Esophagus (tissue), 2 donors: ENCODE results near the gene DUS3L. TPM values are rescaled to one million over a fixed set of nuclear protein-coding genes. Genes with fewer than 3 reads are reported as not detected.

ENCODE experiments used
- H3K27ac ChIP-seq, 2 donors: one replicate each; pipeline ENCODE4 v1.5.1; 2013; ENCODE audit warnings: low read depth in 2 of 2, mild to moderate bottlenecking in 2 of 2, inconsistent platforms in 1 of 2, low read length in 1 of 2, moderate library complexity in 1 of 2
- H3K27me3 ChIP-seq, 2 donors: one replicate each; pipeline ENCODE4 v1.6.1; 2013; ENCODE audit warnings: low read length in 2 of 2, control low read depth in 1 of 2, mild to moderate bottlenecking in 1 of 2; ENCODE audit not compliant: insufficient read depth in 2 of 2, control insufficient read depth in 1 of 2
- H3K36me3 ChIP-seq, 2 donors: one replicate each; pipeline ENCODE4 v1.6.1; 2013; ENCODE audit warnings: low read length in 1 of 2; ENCODE audit not compliant: control insufficient read depth in 2 of 2, insufficient read depth in 2 of 2
- H3K4me1 ChIP-seq, 2 donors: one replicate each; pipeline ENCODE4 v1.6.1; 2013; ENCODE audit warnings: low read length in 1 of 2; ENCODE audit not compliant: control insufficient read depth in 2 of 2, insufficient read depth in 2 of 2
- H3K4me3 ChIP-seq, 2 donors: one replicate each; pipeline ENCODE4 v1.5.1; 2013; ENCODE audit warnings: low read length in 2 of 2, mild to moderate bottlenecking in 2 of 2, low read depth in 1 of 2, moderate library complexity in 1 of 2
- H3K9me3 ChIP-seq, 2 donors: one replicate each; pipeline ENCODE4 v1.6.1; 2013; ENCODE audit warnings: mild to moderate bottlenecking in 2 of 2, low read depth in 1 of 2, low read length in 1 of 2, moderate library complexity in 1 of 2; ENCODE audit not compliant: control insufficient read depth in 2 of 2, insufficient read depth in 1 of 2
- WGBS, 2 donors: extraction: QIAGEN DNeasy Blood & Tissue Kit; methylation state at CpG; one replicate each; pipeline ENCODE4 v1.1.7; 2013; 5-methylcytosine and 5-hydroxymethylcytosine counted together
- polyA plus RNA-seq, 2 donors: library from polyadenylated mRNA; stranded (reverse); fragments of 200-250 nt; gene quantifications; one replicate each; pipeline ENCODE4 v1.2.3, GENCODE V29; 2013
- donor health status: healthy with polysubstance abuse.
- donor health status: Bipolar disorder and iron deficiency.

The DUS3L gene
- polyA plus RNA-seq, 2 donors, result 32.3 to 53.9 TPM

DNA sequence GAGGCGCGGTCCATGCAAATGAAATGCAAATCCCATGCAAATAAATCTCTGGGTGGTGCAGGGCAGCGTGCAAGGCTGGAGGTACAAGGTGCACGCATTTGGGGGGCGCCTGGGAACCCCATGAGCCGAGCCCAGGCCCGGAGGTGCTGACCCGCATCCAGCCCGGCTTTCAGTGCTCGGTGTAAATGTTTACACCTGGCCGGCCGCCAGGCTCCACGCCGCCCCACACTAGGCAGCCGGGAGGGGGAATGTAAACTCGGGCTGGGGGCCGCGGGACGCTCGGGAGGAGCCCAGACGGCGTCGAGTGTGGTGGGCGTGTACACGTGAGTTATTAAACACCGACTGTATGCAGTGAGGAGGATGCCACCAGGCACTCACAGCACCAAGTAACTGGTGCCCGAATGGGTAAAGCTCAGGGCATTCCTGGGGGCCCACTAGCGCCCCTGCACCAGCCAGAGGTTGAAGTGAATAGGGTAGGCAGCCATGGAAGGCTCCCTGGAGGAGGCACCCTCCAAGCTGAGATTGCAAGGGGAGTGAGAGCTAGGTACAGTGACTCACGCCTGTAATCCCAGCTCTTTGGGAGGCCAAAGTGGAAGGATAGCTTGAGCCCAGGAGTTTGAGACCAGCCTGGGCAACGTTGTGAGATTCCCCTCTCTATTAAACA lies 31.4 kb upstream of the DUS3L start:
- Histone ChIP-seq H3K27me3 (no peaks in the 10 kb centered on the region), H3K4me3 (no peak overlapping the region), H3K9me3 (peaks cover 0 to 3% of the 10 kb centered on the region in 2 donors), H3K36me3 (peaks cover 0 to 4% of the 10 kb centered on the region in 2 donors), H3K27ac (no peak overlapping the region), H3K4me1 (peaks cover 0 to 4% of the 10 kb centered on the region in 2 donors)
- 26 to 32% methylated on average over 29 to 30 of the region's 30 CpGs for WGBS, 2 donors

DNA sequence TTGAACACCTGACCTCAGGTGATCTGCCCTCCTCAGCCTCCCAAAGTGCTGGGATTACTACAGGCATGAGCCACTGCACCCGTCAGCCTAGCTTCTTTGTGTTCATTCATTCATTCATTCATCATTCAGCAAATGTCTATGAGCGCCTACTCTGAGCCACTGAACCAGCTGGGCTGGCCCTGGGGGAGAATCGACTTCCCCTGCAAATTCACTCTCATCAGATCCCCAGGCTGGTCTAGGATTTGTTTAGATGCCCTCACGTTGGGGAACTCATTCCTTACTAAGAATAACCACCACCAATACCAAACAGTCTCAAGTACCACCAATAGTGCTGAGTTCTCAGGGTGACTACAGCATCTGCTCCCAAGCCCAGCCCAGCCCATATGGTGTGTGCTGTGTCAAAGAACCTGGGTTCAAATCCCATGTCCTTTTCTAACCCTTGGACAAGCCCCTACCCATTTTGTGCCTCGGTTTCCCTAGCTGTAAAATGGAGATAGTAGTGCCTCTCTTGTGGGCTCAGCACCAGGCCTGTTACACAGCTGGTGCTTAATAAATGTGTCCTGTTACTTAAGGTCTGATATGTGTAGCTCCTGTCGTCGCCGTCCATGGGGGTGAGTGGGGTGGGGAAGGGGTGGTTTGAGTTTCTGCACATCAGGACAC lies 30.7 kb upstream of the DUS3L start:
- Histone ChIP-seq H3K9me3 (peaks cover 0 to 3% of the 10 kb centered on the region in 2 donors), H3K4me3 (no peak overlapping the region), H3K36me3 (peaks cover 0 to 4% of the 10 kb centered on the region in 2 donors), H3K4me1 (peaks cover 0 to 4% of the 10 kb centered on the region in 2 donors), H3K27ac (no peak overlapping the region), H3K27me3 (no peaks in the 10 kb centered on the region)
- 45 to 48% methylated on average over 8 of the region's 8 CpGs for WGBS, 2 donors

GRCh38 chr19:5820785-5821184 lies 29.8 kb upstream of the DUS3L start:
- H3K27me3 ChIP-seq, result no peaks in the 10 kb centered on the region
- peaks cover 0 to 4% of the 10 kb centered on the region in 2 donors for H3K36me3 ChIP-seq
- peaks cover 0 to 3% of the 10 kb centered on the region in 2 donors for H3K9me3 ChIP-seq
- WGBS, 2 donors, result 52 to 55% methylated on average over 6 of the region's 6 CpGs
- H3K4me1 ChIP-seq, result peaks cover 0 to 4% of the 10 kb centered on the region in 2 donors
- no peak overlapping the region for H3K27ac ChIP-seq
- no peak overlapping the region for H3K4me3 ChIP-seq

- Histone ChIP-seq H3K27me3 (no peaks in the 10 kb centered on the region), H3K9me3 (peaks cover 0 to 3% of the 10 kb centered on the region in 2 donors), H3K4me3 (no peak overlapping the region), H3K4me1 (peaks cover 0 to 4% of the 10 kb centered on the region in 2 donors), H3K27ac (no peak overlapping the region), H3K36me3 (no peaks in the 10 kb centered on the region)
- WGBS, 2 donors, result 51 to 60% methylated on average over 5 to 10 of the region's 10 CpGs
Measured at GRCh38 chr19:5818594-5818993, 27.6 kb upstream of the DUS3L start.

DNA sequence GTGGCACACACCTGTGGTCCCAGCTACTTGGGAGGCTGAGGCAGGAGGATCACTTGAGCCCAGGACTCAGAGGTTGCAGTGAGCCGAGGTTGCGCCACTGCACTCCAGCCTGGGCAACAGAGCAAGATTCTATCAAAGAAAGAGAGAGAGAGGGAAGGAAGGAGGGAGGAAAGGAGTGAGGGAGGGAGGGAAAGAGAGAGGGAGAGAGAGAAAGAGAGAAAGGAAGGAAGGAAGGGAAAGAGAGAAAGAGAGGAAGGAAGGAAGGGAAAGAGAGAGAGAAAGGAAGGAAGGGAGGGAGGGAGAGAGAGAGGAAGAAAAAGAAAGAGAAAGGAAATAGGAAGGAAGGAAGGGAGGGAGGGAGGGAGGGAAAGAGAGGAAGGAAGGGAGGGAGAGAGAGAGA lies 26.3 kb upstream of the DUS3L start:
- 90 to 93% methylated on average over 2 of the region's 2 CpGs for WGBS, 2 donors
- peaks cover 0 to 3% of the 10 kb centered on the region in 2 donors for H3K9me3 ChIP-seq
- no peaks in the 10 kb centered on the region for H3K27me3 ChIP-seq
- H3K4me1 ChIP-seq, result peaks cover 0 to under 1% of the 10 kb centered on the region in 2 donors
- H3K36me3 ChIP-seq, result no peaks in the 10 kb centered on the region
- H3K4me3 ChIP-seq, result no peak overlapping the region
- H3K27ac ChIP-seq, result no peak overlapping the region

DNA sequence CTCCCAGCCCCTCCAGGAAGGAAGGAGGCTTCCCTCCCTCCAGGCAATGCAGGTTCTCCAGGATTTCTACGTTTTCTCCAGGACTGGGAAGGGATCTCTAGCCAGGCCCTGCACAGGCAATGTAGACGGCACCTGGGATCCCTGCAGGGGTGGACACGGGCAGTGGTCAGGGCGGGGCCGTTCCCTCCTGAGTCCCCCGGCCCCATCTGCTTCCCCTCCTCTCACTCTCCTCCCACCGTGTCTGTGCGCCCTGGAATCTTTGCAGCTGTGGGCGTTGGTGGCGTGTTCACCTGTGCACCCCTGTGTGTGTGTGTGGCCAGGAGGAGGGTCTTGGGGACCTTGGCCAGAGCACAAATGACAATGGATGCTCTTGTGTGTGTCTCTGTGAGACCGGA lies 23.9 kb upstream of the DUS3L start:
- peak overlapping the region in 1 of 2 donors; percentile 57 for H3K27ac ChIP-seq
- no peaks in the 10 kb centered on the region for H3K36me3 ChIP-seq
- no peak overlapping the region for H3K4me3 ChIP-seq
- H3K4me1 ChIP-seq, result no peaks in the 10 kb centered on the region
- H3K27me3 ChIP-seq, result no peaks in the 10 kb centered on the region
- 50 to 67% methylated on average over 11 of the region's 11 CpGs for WGBS, 2 donors
- H3K9me3 ChIP-seq, result peaks cover 0 to 3% of the 10 kb centered on the region in 2 donors

GRCh38 chr19:5814123-5814851 lies 23.3 kb upstream of the DUS3L start:
- WGBS, 2 donors, result 64 to 67% methylated on average over 9 of the region's 9 CpGs
- Histone ChIP-seq H3K9me3 (peaks cover 0 to 3% of the 10 kb centered on the region in 2 donors), H3K27ac (no peak overlapping the region), H3K4me3 (no peak overlapping the region), H3K4me1 (no peaks in the 10 kb centered on the region), H3K36me3 (no peaks in the 10 kb centered on the region), H3K27me3 (no peaks in the 10 kb centered on the region)

- 91 to 92% methylated on average over 4 of the region's 4 CpGs for WGBS, 2 donors
- Histone ChIP-seq H3K27me3 (no peaks in the 10 kb centered on the region), H3K4me3 (no peak overlapping the region), H3K36me3 (no peaks in the 10 kb centered on the region), H3K9me3 (no peaks in the 10 kb centered on the region), H3K27ac (no peak overlapping the region), H3K4me1 (no peaks in the 10 kb centered on the region)
Measured at GRCh38 chr19:5811117-5811516, 20.2 kb upstream of the DUS3L start.

DNA sequence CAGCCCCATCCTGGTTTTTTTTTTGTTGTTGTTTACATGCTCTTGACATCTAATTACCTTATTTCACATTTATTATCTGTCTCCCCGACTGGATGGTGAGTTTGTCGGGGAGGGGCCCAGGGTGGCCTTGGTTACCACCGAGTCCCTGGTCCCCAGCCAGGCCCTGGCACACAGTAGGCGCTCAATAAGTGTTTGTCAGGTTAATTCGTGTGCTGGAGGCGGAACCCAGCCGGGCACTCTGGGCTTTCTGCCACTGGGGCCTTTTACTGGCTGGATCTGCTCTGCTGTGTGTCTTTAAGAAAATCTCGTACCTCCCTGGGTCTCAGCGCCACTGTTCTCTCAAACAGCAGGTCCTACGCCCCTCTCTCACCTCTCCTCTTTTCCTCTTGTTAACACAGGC lies 18.5 kb upstream of the DUS3L start:
- Histone ChIP-seq H3K9me3 (no peaks in the 10 kb centered on the region), H3K4me3 (no peak overlapping the region), H3K4me1 (no peaks in the 10 kb centered on the region), H3K27ac (no peak overlapping the region), H3K36me3 (no peaks in the 10 kb centered on the region), H3K27me3 (no peaks in the 10 kb centered on the region)
- 69 to 73% methylated on average over 10 of the region's 10 CpGs for WGBS, 2 donors
